Skin epidermis (tissue), 12 donors: ENCODE results near the gene SPATA2L.
A peak's percentile ranks its signal among the peaks of the same experiment; 100 is the strongest.
"Not testable (repeated sequence)": the region's sequence is repeated elsewhere in the genome, so short reads cannot be mapped to it uniquely, and the experiment has no call there.

Experiments used
- H3K27ac ChIP-seq, 21 experiments: fragments of 200-600 bp; sonication (generic) in 11 of 21; one replicate each; pipeline ENCODE4 v1.5.0; 2020; ENCODE audit warnings: mild to moderate bottlenecking in 3 of 21, inconsistent platforms in 2 of 21, moderate library complexity in 2 of 21
- H3K4me3 ChIP-seq, 7 experiments: fragments of 200-600 bp; sonication (generic) in 2 of 7; one replicate each; pipeline ENCODE4 v1.5.0; 2020; ENCODE audit warnings: inconsistent platforms in 2 of 7, mild to moderate bottlenecking in 2 of 7, moderate library complexity in 1 of 7

SPATA2L gene

GRCh38 chr16:89693931-89694783, 7.3 kb downstream of the SPATA2L start:
- H3K4me3 ChIP-seq: no peak overlapping the region
- no peak overlapping the region for H3K27ac ChIP-seq

DNA sequence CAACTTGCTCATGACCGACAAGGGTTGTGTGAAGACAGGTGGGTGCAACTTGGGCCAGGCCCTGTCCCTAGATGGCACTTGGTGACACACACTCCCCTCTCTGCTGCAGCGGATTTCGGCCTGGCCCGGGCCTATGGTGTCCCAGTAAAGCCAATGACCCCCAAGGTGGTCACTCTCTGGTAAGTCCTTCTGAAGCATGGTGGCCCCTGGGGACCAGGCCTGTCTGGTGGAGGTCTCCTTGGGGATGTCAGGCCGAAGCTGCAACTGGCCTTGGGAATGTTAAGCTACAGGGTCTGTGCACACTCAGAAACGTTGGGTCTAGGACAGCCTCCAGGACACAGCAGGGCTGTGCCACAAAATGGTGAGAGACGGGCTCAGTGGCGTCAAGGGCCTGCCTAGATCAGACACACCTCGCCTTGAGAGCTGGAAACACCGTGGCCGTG, 8.2 kb downstream of the SPATA2L start:
- Histone ChIP-seq H3K27ac (no peak overlapping the region), H3K4me3 (no peak overlapping the region)

DNA sequence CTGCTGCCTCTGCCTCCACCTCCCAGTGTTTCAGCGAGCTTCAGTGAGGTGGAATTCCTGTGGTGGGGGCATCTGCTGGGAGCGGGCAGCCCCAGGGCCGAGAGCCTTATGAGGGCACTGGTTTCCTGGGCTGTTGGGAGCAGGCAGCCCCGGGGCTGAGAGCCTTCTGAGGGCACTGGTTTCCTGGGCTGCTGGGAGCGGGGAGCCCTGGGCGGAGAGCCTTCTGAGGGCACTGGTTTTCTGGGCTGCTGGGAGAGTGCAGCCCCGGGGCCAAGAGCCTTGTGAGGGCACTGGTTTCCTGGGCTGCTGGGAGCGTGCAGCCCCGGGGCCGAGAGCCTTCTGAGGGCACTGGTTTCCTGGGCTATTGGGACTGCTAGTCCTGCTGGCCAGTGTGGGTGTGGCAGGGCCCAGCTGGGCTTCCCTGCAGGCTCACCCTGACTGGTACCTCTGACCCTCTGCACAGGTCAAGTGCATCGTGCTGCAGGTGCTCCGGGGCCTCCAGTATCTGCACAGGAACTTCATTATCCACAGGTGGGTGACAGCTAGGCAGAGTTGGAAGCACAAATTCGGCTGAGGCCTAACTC, 9.4 kb downstream of the SPATA2L start:
- Histone ChIP-seq H3K4me3 (no peak overlapping the region), H3K27ac (no peak overlapping the region)

GRCh38 chr16:89691231-89691985, 10.1 kb downstream of the SPATA2L start:
- H3K27ac ChIP-seq: no peak overlapping the region
- H3K4me3 ChIP-seq: no peak overlapping the region

GRCh38 chr16:89690392-89690901, 11.1 kb downstream of the SPATA2L start:
- H3K27ac ChIP-seq: no peak overlapping the region
- H3K4me3 ChIP-seq: no peak overlapping the region

DNA sequence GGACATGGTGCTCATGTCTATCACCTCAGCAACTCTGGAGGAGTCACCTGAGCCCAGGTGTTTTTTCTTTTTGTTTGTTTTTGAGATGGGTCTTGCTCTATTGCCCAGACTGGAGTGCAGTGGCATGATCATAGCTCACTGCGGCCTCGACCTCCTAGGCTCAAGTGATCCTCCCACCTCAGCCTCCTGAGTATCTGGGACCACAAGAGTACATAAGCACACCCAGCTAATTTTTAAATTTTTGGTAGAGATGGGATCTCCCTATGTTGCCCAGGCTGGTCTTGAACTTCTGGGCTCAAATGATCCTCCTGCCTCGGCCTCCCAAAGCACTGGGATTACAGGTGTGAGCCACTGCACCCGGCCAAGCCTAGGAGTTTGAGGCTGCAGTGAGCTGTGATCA, 11.9 kb downstream of the SPATA2L start:
- H3K27ac ChIP-seq, H3K4me3 ChIP-seq: not testable (repeated sequence)

DNA sequence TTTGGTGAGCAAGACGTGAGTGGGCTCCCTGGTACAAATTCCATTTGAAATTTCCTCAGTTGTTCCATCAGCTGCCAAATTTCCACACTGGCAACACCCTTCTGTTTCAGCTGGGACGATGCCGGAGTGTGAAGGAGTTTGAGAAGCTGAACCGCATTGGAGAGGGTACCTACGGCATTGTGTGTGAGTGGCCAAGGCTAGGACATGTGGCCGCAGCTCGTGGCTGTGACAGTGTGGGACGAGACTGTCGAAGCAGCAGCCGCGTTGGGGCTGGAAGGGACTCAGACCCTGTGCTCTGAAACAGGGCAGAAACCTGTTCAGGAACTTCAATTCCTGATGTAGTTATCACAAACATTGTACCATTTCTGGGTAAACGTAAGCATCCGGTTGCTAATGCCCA, 12.4 kb downstream of the SPATA2L start:
- Histone ChIP-seq H3K4me3 (no peak overlapping the region), H3K27ac (no peak overlapping the region)

- H3K4me3 ChIP-seq: no peak overlapping the region
- H3K27ac ChIP-seq: no peak overlapping the region
Measured at GRCh38 chr16:89688395-89688794, 13.1 kb downstream of the SPATA2L start.

DNA sequence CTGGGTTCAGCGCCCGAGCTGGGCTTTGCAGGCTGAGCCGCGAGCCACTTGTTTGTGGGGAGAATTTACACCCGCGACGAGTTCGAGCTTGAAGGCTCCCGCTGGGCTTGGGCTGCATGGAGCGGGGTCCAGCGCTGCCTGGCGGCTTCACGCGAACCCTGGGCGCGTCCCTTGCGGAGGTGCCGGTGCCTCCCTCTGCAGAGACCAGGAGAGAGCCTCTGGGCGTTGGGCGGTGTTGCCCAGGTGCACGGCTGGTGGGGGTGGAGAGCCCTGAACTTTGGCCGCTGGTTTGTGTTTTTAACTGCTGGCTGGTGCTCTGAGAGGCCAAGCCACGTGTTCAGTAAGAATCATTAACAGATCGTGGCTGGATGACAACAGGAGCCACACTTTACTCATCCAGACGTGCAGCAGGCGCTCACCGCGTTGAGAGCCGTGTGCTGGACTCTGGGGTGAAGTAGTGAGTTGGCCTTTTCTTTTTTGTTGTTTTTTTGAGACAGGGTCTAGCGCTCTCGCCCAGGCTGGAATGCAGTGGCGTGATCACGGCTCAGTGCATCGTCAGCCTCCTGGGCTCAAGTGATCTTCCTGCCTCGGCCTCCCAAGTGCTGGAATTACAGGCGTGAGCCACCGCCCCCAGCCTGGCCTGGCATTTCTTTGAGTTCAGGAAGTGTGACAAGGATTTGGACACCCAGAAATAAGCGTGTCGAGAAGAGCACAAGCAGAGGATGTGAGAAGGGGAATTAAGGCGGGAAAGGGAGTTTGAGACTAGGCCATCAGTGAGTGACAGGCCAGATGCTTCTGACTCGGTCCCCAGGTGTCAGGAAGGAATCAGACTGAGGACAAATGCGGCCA, 14.2 kb downstream of the SPATA2L start:
- Histone ChIP-seq H3K4me3 (peak overlapping the region; percentile 64 to 90 (median 74)), H3K27ac (peak overlapping the region in 20 of 21 experiments; percentile 84 to 96 (median 92))

- peak within 1 kb of the TSS; percentile 64 to 90 (median 74) for H3K4me3 ChIP-seq
- H3K27ac ChIP-seq: peak within 1 kb of the TSS in 20 of 21 experiments; percentile 84 to 96 (median 92)
Measured at GRCh38 chr16:89686520-89687091, 14.9 kb downstream of the SPATA2L start, which contains the start of gene CDK10. Gene CDK10, plus strand, starts transcription at chr16:89686689. Its CDS starts 22 bp downstream, at chr16:89686711.

DNA sequence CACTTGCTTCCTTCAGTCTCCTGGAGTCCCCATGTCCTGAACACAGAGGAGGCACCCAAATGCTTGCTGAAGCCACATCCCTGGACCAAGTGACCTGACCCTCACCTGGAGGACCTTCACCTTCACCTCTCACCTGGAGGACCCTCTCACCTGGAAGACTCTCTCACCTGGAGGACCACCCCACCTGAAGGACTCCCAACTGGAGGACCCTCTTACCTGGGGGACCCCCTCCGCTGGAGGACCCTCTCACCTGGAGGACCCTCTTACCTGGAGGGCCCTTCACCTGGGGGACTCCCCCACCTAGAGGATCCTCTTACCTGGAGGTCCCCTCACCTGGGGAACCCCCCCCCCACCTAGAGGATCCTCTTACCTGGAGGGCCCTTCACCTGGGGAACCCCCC, 15.6 kb downstream of the SPATA2L start:
- H3K4me3 ChIP-seq: peak overlapping the region in 1 of 7 experiments; percentile 89
- H3K27ac ChIP-seq: no peak overlapping the region

GRCh38 chr16:89678258-89678657, 23.2 kb downstream of the SPATA2L start:
- Histone ChIP-seq H3K4me3 (no peak overlapping the region), H3K27ac (no peak overlapping the region)

GRCh38 chr16:89672177-89672941, 29.1 kb downstream of the SPATA2L start:
- Histone ChIP-seq H3K4me3 (no peak overlapping the region), H3K27ac (peak overlapping the region in 1 of 21 experiments; percentile 42)

DNA sequence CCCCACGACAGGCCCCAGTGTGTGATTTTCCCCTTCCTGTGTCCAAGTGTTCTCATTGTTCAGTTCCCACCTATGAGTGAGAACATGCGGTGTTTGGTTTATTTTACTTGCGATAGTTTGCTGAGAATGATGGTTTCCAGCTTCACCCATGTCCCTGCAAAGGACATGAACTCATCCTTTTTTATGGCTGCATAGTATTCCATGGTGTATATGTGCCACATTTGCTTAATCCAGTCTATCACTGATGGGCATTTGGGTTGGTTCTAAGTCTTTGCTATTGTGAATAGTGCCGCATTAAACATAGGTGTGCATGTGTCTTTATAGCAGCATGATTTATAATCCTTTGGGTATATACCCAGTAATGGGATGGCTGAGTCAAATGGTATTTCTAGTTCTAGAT, 29.9 kb downstream of the SPATA2L start:
- H3K27ac ChIP-seq, H3K4me3 ChIP-seq: not testable (repeated sequence)

DNA sequence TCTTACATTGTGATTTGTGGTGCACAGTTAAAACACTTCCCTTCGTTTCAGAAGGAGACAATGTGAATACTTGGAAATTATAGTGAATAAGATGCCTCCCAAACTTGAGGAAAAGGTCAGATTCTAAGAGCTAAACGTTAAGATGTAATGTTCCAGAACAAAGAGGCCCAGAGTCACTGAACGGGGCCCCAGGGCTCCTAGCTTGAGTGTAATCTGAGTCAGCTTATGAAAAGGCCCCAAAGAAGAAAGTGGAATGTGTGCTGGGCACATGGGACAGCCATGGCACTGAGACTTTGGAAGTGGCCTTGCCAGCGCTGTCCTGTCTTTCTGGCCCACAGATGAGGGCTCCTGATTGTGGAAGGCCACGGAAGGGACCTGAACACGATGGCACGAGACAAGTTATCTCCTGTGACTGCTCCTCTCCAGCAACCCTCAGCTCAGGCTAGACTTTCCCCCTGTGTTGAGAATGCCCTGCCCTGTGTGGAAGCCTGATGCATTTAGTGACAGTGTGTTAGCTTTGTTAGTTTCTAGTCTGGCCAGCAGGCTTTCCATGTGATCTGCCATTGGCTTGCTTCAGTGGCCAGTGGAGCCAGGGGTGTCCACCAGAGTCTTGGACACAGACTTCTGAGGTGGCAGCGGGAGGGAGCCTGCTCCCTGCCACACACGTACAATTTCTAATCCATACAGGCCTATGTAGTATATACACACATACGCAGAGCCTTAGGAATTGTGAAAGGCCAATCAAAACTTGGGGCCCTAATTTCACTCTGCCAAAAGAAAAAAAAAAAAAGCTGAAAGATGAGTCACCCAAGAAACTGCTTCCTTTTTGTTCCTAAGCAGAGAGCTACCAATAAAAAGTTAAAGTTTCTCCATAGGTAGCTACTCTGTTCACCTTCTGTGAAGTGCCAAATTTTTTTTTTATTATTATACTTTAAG, 30.7 kb downstream of the SPATA2L start:
- H3K27ac ChIP-seq: no peak overlapping the region

DNA sequence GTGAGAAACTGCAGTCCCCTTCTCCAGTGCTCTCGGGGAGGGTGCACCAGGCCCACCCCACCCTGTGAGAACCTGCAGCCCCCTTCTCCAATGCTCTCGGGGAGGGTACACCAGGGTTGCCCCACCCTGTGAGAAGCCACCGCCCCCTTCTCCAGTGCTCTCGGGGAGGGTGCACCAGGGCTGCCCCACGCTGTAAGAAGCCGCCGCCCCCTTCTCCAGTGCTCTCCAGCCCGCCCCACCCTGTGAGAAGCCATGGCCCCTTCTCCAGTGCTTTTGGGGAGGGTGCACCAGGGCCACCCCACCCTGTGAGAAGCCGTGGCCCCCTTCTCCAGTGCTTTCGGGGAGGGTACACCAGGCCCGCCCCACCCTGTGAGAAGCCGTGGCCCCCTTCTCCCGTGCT, 31.8 kb downstream of the SPATA2L start:
- Histone ChIP-seq H3K27ac (no peak overlapping the region), H3K4me3 (no peak overlapping the region)

More for the DNA sequence above, 30.7 kb downstream of the SPATA2L start:
- no peak overlapping the region for H3K4me3 ChIP-seq

GRCh38 chr16:89668790-89669158, 32.7 kb downstream of the SPATA2L start:
- H3K4me3 ChIP-seq: peak overlapping the region in 1 of 7 experiments; percentile 8
- peak overlapping the region in 1 of 21 experiments; percentile 18 for H3K27ac ChIP-seq
